Uterus (tissue), 2 donors: ENCODE measurements around the gene TASL.

Experiments
- CTCF ChIP-seq, 4 experiments: fragments of 200-600 bp in 2 of 4; fragments of 450-650 bp in 2 of 4; sonication (generic) in 2 of 4; IDR thresholded peaks; one replicate each; pipeline ENCODE4 v1.5.1; 2016 to 2019; ENCODE audit warnings: antibody characterized with exemption in 4 of 4, mild to moderate bottlenecking in 2 of 4, moderate library complexity in 1 of 4
- POLR2A ChIP-seq, 2 donors: fragments of 450-650 bp; IDR thresholded peaks; one replicate each; pipeline ENCODE4 v1.6.1; 2016; ENCODE audit warnings: antibody characterized with exemption in 2 of 2, mild to moderate bottlenecking in 1 of 2, moderate library complexity in 1 of 2

- TF ChIP-seq CTCF (IDR thresholded peaks at IDR 0.05) = no peak
- TF ChIP-seq POLR2A (IDR thresholded peaks at IDR 0.05) = no peak
Measured at GRCh38 chrX:30513284-30513683, 64.3 kb downstream of the TASL start.
